Measurements from ENCODE around the gene PHLDB1.
A peak's percentile ranks its signal among the peaks of the same experiment; 100 is the strongest.
"Not testable (repeated sequence)": the region's sequence is repeated elsewhere in the genome, so short reads cannot be mapped to it uniquely, and the experiment has no call there.

The PHLDB1 gene

GRCh38 chr11:118605116-118605867 is 2.1 kb upstream of the PHLDB1 start:
- no peak overlapping the region for H3K27ac ChIP-seq (ENCODE audit: insufficient read depth, low read depth, low read length, poor library complexity, severe bottlenecking)
- peaks cover 45% of the 10 kb centered on the region for H3K4me1 ChIP-seq (ENCODE audit: control insufficient read depth, insufficient read depth, low read length)
- no peak overlapping the region for H3K4me3 ChIP-seq (ENCODE audit: insufficient read depth, low read depth, low read length)
- no peaks in the 10 kb centered on the region for H3K9me3 ChIP-seq (ENCODE audit: control insufficient read depth, low read length)
- H3K36me3 ChIP-seq (ENCODE audit: control insufficient read depth, insufficient read depth, low read length) = peaks cover under 1% of the 10 kb centered on the region
- peaks cover 45% of the 10 kb centered on the region for H3K27me3 ChIP-seq (ENCODE audit: control insufficient read depth, insufficient read depth, low read length, poor library complexity, severe bottlenecking)
- WGBS, 2 experiments = 29 to 34% methylated on average over 10 of the region's 10 CpGs

GRCh38 chr11:118606157-118606843 is 1.1 kb upstream of the PHLDB1 start:
- Histone ChIP-seq H3K27ac (ENCODE audit: insufficient read depth, low read depth, low read length, poor library complexity, severe bottlenecking) (no peak overlapping the region), H3K36me3 (ENCODE audit: control insufficient read depth, insufficient read depth, low read length) (no peaks in the 10 kb centered on the region), H3K27me3 (ENCODE audit: control insufficient read depth, insufficient read depth, low read length, poor library complexity, severe bottlenecking) (peaks cover 55% of the 10 kb centered on the region), H3K9me3 (ENCODE audit: control insufficient read depth, low read length) (no peaks in the 10 kb centered on the region), H3K4me1 (ENCODE audit: control insufficient read depth, insufficient read depth, low read length) (peaks cover 52% of the 10 kb centered on the region), H3K4me3 (ENCODE audit: insufficient read depth, low read depth, low read length) (peak overlapping the region; percentile 13)
- WGBS, 2 experiments = 29 to 31% methylated on average over 7 of the region's 7 CpGs

GRCh38 chr11:118606844-118607228 is 579 bp upstream of the PHLDB1 start:
- Histone ChIP-seq H3K9me3 (ENCODE audit: control insufficient read depth, low read length) (no peaks in the 10 kb centered on the region), H3K27ac (ENCODE audit: insufficient read depth, low read depth, low read length, poor library complexity, severe bottlenecking) (no peak overlapping the region), H3K27me3 (ENCODE audit: control insufficient read depth, insufficient read depth, low read length, poor library complexity, severe bottlenecking) (peaks cover 61% of the 10 kb centered on the region), H3K4me3 (ENCODE audit: insufficient read depth, low read depth, low read length) (no peak overlapping the region), H3K36me3 (ENCODE audit: control insufficient read depth, insufficient read depth, low read length) (no peaks in the 10 kb centered on the region), H3K4me1 (ENCODE audit: control insufficient read depth, insufficient read depth, low read length) (peaks cover 54% of the 10 kb centered on the region)
- 69 to 76% methylated on average over 7 of the region's 7 CpGs for WGBS, 2 experiments

- Histone ChIP-seq H3K27ac (ENCODE audit: insufficient read depth, low read depth, low read length, poor library complexity, severe bottlenecking) (no peak overlapping the region), H3K4me3 (ENCODE audit: insufficient read depth, low read depth, low read length) (peak overlapping the region; percentile 41), H3K4me1 (ENCODE audit: control insufficient read depth, insufficient read depth, low read length) (peaks cover 69% of the 10 kb centered on the region), H3K27me3 (ENCODE audit: control insufficient read depth, insufficient read depth, low read length, poor library complexity, severe bottlenecking) (peaks cover 64% of the 10 kb centered on the region), H3K36me3 (ENCODE audit: control insufficient read depth, insufficient read depth, low read length) (no peaks in the 10 kb centered on the region), H3K9me3 (ENCODE audit: control insufficient read depth, low read length) (no peaks in the 10 kb centered on the region)
- WGBS, 2 experiments = 10 to 12% methylated on average over 69 of the region's 69 CpGs
Observed at GRCh38 chr11:118608360-118609227, 1.2 kb downstream of the PHLDB1 start.

GRCh38 chr11:118609380-118610224 is 2.2 kb downstream of the PHLDB1 start:
- H3K9me3 ChIP-seq (ENCODE audit: control insufficient read depth, low read length) = no peaks in the 10 kb centered on the region
- H3K27me3 ChIP-seq (ENCODE audit: control insufficient read depth, insufficient read depth, low read length, poor library complexity, severe bottlenecking) = peaks cover 64% of the 10 kb centered on the region
- H3K27ac ChIP-seq (ENCODE audit: insufficient read depth, low read depth, low read length, poor library complexity, severe bottlenecking) = no peak overlapping the region
- H3K4me3 ChIP-seq (ENCODE audit: insufficient read depth, low read depth, low read length) = peak overlapping the region; percentile 11
- 4 to 5% methylated on average over 57 of the region's 57 CpGs for WGBS, 2 experiments
- peaks cover 74% of the 10 kb centered on the region for H3K4me1 ChIP-seq (ENCODE audit: control insufficient read depth, insufficient read depth, low read length)
- H3K36me3 ChIP-seq (ENCODE audit: control insufficient read depth, insufficient read depth, low read length) = no peaks in the 10 kb centered on the region

GRCh38 chr11:118610225-118610772 is 2.9 kb downstream of the PHLDB1 start:
- 3% methylated on average over 42 of the region's 42 CpGs for WGBS, 2 experiments
- H3K27me3 ChIP-seq (ENCODE audit: control insufficient read depth, insufficient read depth, low read length, poor library complexity, severe bottlenecking) = peaks cover 64% of the 10 kb centered on the region
- H3K4me3 ChIP-seq (ENCODE audit: insufficient read depth, low read depth, low read length) = peak overlapping the region; percentile 16
- H3K4me1 ChIP-seq (ENCODE audit: control insufficient read depth, insufficient read depth, low read length) = peaks cover 71% of the 10 kb centered on the region
- no peaks in the 10 kb centered on the region for H3K9me3 ChIP-seq (ENCODE audit: control insufficient read depth, low read length)
- H3K27ac ChIP-seq (ENCODE audit: insufficient read depth, low read depth, low read length, poor library complexity, severe bottlenecking) = no peak overlapping the region
- no peaks in the 10 kb centered on the region for H3K36me3 ChIP-seq (ENCODE audit: control insufficient read depth, insufficient read depth, low read length)

- no peaks in the 10 kb centered on the region for H3K36me3 ChIP-seq (ENCODE audit: control insufficient read depth, insufficient read depth, low read length)
- peaks cover 63% of the 10 kb centered on the region for H3K27me3 ChIP-seq (ENCODE audit: control insufficient read depth, insufficient read depth, low read length, poor library complexity, severe bottlenecking)
- WGBS, 2 experiments = 4% methylated on average over 54 of the region's 54 CpGs
- peak overlapping the region; percentile 16 for H3K4me3 ChIP-seq (ENCODE audit: insufficient read depth, low read depth, low read length)
- no peak overlapping the region for H3K27ac ChIP-seq (ENCODE audit: insufficient read depth, low read depth, low read length, poor library complexity, severe bottlenecking)
- peaks cover 71% of the 10 kb centered on the region for H3K4me1 ChIP-seq (ENCODE audit: control insufficient read depth, insufficient read depth, low read length)
- H3K9me3 ChIP-seq (ENCODE audit: control insufficient read depth, low read length) = no peaks in the 10 kb centered on the region
Observed at GRCh38 chr11:118610773-118611432, 3.5 kb downstream of the PHLDB1 start.

- not testable (repeated sequence) for H3K9me3 ChIP-seq (ENCODE audit: control insufficient read depth, low read length); H3K36me3 ChIP-seq (ENCODE audit: control insufficient read depth, insufficient read depth, low read length); H3K27ac ChIP-seq (ENCODE audit: insufficient read depth, low read depth, low read length, poor library complexity, severe bottlenecking); H3K4me3 ChIP-seq (ENCODE audit: insufficient read depth, low read depth, low read length)
- Histone ChIP-seq H3K4me1 (ENCODE audit: control insufficient read depth, insufficient read depth, low read length) (peaks cover 71% of the 10 kb centered on the region), H3K27me3 (ENCODE audit: control insufficient read depth, insufficient read depth, low read length, poor library complexity, severe bottlenecking) (peaks cover 57% of the 10 kb centered on the region)
- WGBS, 2 experiments = 89 to 90% methylated on average over 17 to 19 of the region's 19 CpGs
Observed at GRCh38 chr11:118611433-118611795, 4.0 kb downstream of the PHLDB1 start.

GRCh38 chr11:118612378-118612777 is 5.0 kb downstream of the PHLDB1 start:
- Histone ChIP-seq H3K27me3 (ENCODE audit: control insufficient read depth, insufficient read depth, low read length, poor library complexity, severe bottlenecking) (peaks cover 48% of the 10 kb centered on the region), H3K36me3 (ENCODE audit: control insufficient read depth, insufficient read depth, low read length) (no peaks in the 10 kb centered on the region), H3K4me3 (ENCODE audit: insufficient read depth, low read depth, low read length) (no peak overlapping the region), H3K27ac (ENCODE audit: insufficient read depth, low read depth, low read length, poor library complexity, severe bottlenecking) (no peak overlapping the region), H3K9me3 (ENCODE audit: control insufficient read depth, low read length) (no peaks in the 10 kb centered on the region), H3K4me1 (ENCODE audit: control insufficient read depth, insufficient read depth, low read length) (peaks cover 73% of the 10 kb centered on the region)
- WGBS, 2 experiments = 77 to 86% methylated on average over 7 of the region's 7 CpGs

All from ectodermal cell (in vitro differentiated cells).